Activated CD8-positive, alpha-beta T cell treated with anti-CD3 and anti-CD28 coated beads, Interleukin-2, amount 10 ng/mL, durations not matched to agents 7 days and 5 days (primary cell): ENCODE results near the gene FGFR3. TPM values are rescaled to one million over a fixed set of nuclear protein-coding genes. Genes with fewer than 3 reads are reported as not detected.

Experiments used
- ATAC-seq: fragments of 150-1000 bp; cut with Tn5 transposase; one replicate; pipeline ENCODE4 v1.10.0; 2021; ENCODE audit warnings: moderate library complexity
- CTCF ChIA-PET: fragments of 350-600 bp; sonication (Branson Sonifier 250); formaldehyde crosslinking; loops from one replicate; lab custom pipeline; 2021; ENCODE audit warnings: antibody characterized with exemption; lab: Charles Lee
- POLR2A ChIA-PET: fragments of 350-600 bp; sonication (Branson Sonifier 250); formaldehyde crosslinking; loops from one replicate; lab custom pipeline; 2021; ENCODE audit warnings: antibody characterized with exemption; lab: Charles Lee
- DNase-seq: peaks from one replicate; pipeline ENCODE4 v3.0.0-alpha.2; 2020
- H3K27ac Mint-ChIP-seq: one replicate; pipeline ENCODE4 v1.8.0; 2021; ENCODE audit warnings: mild to moderate bottlenecking, mixed read lengths
- H3K27me3 Mint-ChIP-seq: one replicate; pipeline ENCODE4 v1.8.0; 2021; ENCODE audit warnings: low read depth, mixed read lengths
- H3K36me3 Mint-ChIP-seq: one replicate; pipeline ENCODE4 v1.8.0; 2021; ENCODE audit warnings: low read depth, mixed read lengths
- H3K4me1 Mint-ChIP-seq: one replicate; pipeline ENCODE4 v1.8.0; 2021; ENCODE audit warnings: low read depth, mixed read lengths
- H3K4me3 Mint-ChIP-seq: one replicate; pipeline ENCODE4 v1.8.0; 2021; ENCODE audit warnings: mild to moderate bottlenecking, mixed read lengths
- H3K9me3 Mint-ChIP-seq: one replicate; pipeline ENCODE4 v1.8.0; 2022; ENCODE audit warnings: mixed read lengths; ENCODE audit not compliant: insufficient read depth
- total RNA-seq, 2 experiments: library from RNA; stranded (reverse); gene quantifications; one replicate each; pipeline ENCODE4 v1.2.3, GENCODE V29; 2021

The FGFR3 gene
- total RNA-seq, 2 experiments from 2014 or later: 0.34 to 0.37 TPM

GRCh38 chr4:1819284-1819683, 26.2 kb downstream of the FGFR3 start:
- H3K27me3 Mint-ChIP-seq: no peaks in the 10 kb centered on the region
- peaks cover 40% of the 10 kb centered on the region for H3K36me3 Mint-ChIP-seq
- H3K4me3 Mint-ChIP-seq: no peak overlapping the region
- CTCF ChIA-PET: interaction anchor here (1.0 to 1.7 kb wide), 2 partner anchors 73 to 79 kb away, joined by 3 to 6 read pairs; no protein-coding TSS in a partner anchor
- ATAC-seq (no peak), DNase-seq (no peak)
- H3K4me1 Mint-ChIP-seq: no peaks in the 10 kb centered on the region
- POLR2A ChIA-PET: no interaction called here
- no peak overlapping the region for H3K27ac Mint-ChIP-seq
- no peaks in the 10 kb centered on the region for H3K9me3 Mint-ChIP-seq

GRCh38 chr4:1819816-1820215, 26.7 kb downstream of the FGFR3 start:
- Mint-ChIP-seq H3K9me3 (no peaks in the 10 kb centered on the region), H3K27me3 (no peaks in the 10 kb centered on the region), H3K36me3 (peaks cover 36% of the 10 kb centered on the region), H3K27ac (no peak overlapping the region), H3K4me3 (no peak overlapping the region), H3K4me1 (no peaks in the 10 kb centered on the region)
- DNase-seq (no peak), ATAC-seq (no peak)
- CTCF ChIA-PET: interaction anchor here (0.8 to 1.5 kb wide), 3 partner anchors 9 to 79 kb away, joined by 3 to 4 read pairs (median 3); no protein-coding TSS in a partner anchor
- POLR2A ChIA-PET: no interaction called here

- H3K27me3 Mint-ChIP-seq: no peaks in the 10 kb centered on the region
- ChIA-PET CTCF (no interaction called here), POLR2A (no interaction called here)
- DNase-seq (no peak), ATAC-seq (no peak)
- H3K27ac Mint-ChIP-seq: no peak overlapping the region
- no peaks in the 10 kb centered on the region for H3K9me3 Mint-ChIP-seq
- no peak overlapping the region for H3K4me3 Mint-ChIP-seq
- no peaks in the 10 kb centered on the region for H3K4me1 Mint-ChIP-seq
- peaks cover 29% of the 10 kb centered on the region for H3K36me3 Mint-ChIP-seq
These were observed 28.8 kb downstream of the FGFR3 start for GRCh38 chr4:1821679-1822567.

GRCh38 chr4:1822568-1823544, 29.8 kb downstream of the FGFR3 start:
- POLR2A ChIA-PET: no interaction called here
- peaks cover 25% of the 10 kb centered on the region for H3K36me3 Mint-ChIP-seq
- CTCF ChIA-PET: no interaction called here
- H3K27ac Mint-ChIP-seq: no peak overlapping the region
- H3K9me3 Mint-ChIP-seq: no peaks in the 10 kb centered on the region
- no peak overlapping the region for H3K4me3 Mint-ChIP-seq
- no peak for ATAC-seq
- H3K27me3 Mint-ChIP-seq: no peaks in the 10 kb centered on the region
- no peaks in the 10 kb centered on the region for H3K4me1 Mint-ChIP-seq
- no peak for DNase-seq

DNA sequence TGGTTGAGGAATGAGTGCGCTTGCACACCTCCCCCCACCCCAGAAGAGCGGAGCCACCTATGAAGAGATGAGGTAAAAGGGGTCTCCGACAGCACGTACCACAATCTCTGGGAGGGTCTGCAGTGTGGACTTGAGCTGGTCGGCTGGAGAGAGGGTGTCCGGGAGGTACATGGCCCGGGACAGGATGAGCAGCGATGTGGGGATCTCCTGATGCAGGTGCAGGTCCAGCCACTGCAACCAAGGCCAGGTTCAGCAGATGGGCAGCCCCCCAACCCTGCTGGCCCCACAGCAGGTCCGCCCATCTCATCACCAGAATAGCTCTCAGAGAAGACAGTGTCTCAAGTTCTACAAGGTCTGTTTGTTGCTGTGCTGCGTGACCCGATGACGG, 30.4 kb downstream of the FGFR3 start:
- DNase-seq (no peak), ATAC-seq (no peak)
- no peaks in the 10 kb centered on the region for H3K27me3 Mint-ChIP-seq
- POLR2A ChIA-PET: no interaction called here
- no peaks in the 10 kb centered on the region for H3K4me1 Mint-ChIP-seq
- CTCF ChIA-PET: no interaction called here
- H3K36me3 Mint-ChIP-seq: peaks cover 23% of the 10 kb centered on the region
- no peak overlapping the region for H3K4me3 Mint-ChIP-seq
- H3K27ac Mint-ChIP-seq: no peak overlapping the region
- H3K9me3 Mint-ChIP-seq: no peaks in the 10 kb centered on the region

DNA sequence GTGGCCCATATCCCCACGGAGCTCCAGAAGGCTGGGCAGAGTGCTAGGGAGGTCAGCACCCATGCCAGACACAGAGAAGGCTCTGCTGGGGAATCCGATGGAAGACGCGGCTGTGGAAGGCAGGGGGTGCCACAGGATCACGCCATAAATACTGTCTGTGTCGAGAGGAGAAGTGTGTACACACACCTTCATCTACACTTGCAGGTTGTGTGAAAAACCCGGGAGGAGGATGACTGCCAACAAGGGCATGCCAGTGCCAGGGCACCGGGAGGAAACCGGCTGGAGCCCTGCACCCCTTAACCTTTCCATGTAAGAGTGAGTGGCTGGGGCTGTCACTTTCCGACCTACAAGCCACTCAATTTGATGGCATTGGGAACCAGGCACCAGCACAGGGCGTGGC, 31.7 kb downstream of the FGFR3 start:
- no peaks in the 10 kb centered on the region for H3K4me1 Mint-ChIP-seq
- no peak for ATAC-seq
- ChIA-PET CTCF (no interaction called here), POLR2A (no interaction called here)
- no peak overlapping the region for H3K27ac Mint-ChIP-seq
- no peaks in the 10 kb centered on the region for H3K9me3 Mint-ChIP-seq
- no peaks in the 10 kb centered on the region for H3K27me3 Mint-ChIP-seq
- H3K4me3 Mint-ChIP-seq: no peak overlapping the region
- H3K36me3 Mint-ChIP-seq: peaks cover 21% of the 10 kb centered on the region
- DNase-seq: no peak

GRCh38 chr4:1825326-1825725, 32.2 kb downstream of the FGFR3 start:
- CTCF ChIA-PET: no interaction called here
- Mint-ChIP-seq H3K4me1 (peaks cover 3% of the 10 kb centered on the region), H3K27me3 (no peaks in the 10 kb centered on the region), H3K4me3 (no peak overlapping the region), H3K36me3 (peaks cover 20% of the 10 kb centered on the region), H3K27ac (no peak overlapping the region), H3K9me3 (no peaks in the 10 kb centered on the region)
- POLR2A ChIA-PET: no interaction called here
- DNase-seq (no peak), ATAC-seq (no peak)

GRCh38 chr4:1826531-1827350, 33.6 kb downstream of the FGFR3 start:
- ChIA-PET POLR2A (no interaction called here), CTCF (no interaction called here)
- peaks cover 10% of the 10 kb centered on the region for H3K4me1 Mint-ChIP-seq
- peaks cover 27% of the 10 kb centered on the region for H3K36me3 Mint-ChIP-seq
- DNase-seq (no peak), ATAC-seq (no peak)
- no peaks in the 10 kb centered on the region for H3K9me3 Mint-ChIP-seq
- H3K27me3 Mint-ChIP-seq: no peaks in the 10 kb centered on the region
- no peak overlapping the region for H3K27ac Mint-ChIP-seq
- H3K4me3 Mint-ChIP-seq: no peak overlapping the region

DNA sequence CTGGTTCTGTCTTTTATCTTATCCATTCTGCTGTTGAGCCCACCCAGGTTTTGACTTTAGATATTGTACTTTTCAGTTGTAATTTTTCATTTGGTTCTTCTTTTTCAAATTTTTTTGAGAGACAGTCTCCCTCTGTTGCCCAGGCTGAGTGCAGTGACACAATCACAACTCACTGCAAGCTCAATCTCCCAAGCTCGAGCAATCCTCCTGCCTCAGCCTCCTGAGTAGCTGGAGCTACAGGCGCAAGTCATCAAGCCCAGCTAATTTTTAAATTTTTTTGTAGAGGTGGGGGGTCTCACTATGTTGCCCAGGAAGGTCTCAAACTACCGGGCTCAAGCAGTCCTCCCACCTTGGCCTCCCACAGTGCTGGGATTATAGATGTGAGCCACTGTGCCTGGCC, 37.1 kb downstream of the FGFR3 start:
- Mint-ChIP-seq H3K9me3 (no peaks in the 10 kb centered on the region), H3K36me3 (peaks cover 34% of the 10 kb centered on the region), H3K4me3 (no peak overlapping the region), H3K27ac (peak overlapping the region; percentile 48), H3K4me1 (peaks cover 17% of the 10 kb centered on the region), H3K27me3 (no peaks in the 10 kb centered on the region)
- CTCF ChIA-PET: interaction anchor here (1.0 to 1.5 kb wide), 2 partner anchors 69 to 137 kb away, joined by 3 read pairs; no protein-coding TSS in a partner anchor
- DNase-seq (no peak), ATAC-seq (no peak)
- POLR2A ChIA-PET: interaction anchor here (0.8 to 1.4 kb wide), 2 partner anchors 17 to 110 kb away, joined by 3 to 5 read pairs; partner anchors contain the start of gene TMEM129

DNA sequence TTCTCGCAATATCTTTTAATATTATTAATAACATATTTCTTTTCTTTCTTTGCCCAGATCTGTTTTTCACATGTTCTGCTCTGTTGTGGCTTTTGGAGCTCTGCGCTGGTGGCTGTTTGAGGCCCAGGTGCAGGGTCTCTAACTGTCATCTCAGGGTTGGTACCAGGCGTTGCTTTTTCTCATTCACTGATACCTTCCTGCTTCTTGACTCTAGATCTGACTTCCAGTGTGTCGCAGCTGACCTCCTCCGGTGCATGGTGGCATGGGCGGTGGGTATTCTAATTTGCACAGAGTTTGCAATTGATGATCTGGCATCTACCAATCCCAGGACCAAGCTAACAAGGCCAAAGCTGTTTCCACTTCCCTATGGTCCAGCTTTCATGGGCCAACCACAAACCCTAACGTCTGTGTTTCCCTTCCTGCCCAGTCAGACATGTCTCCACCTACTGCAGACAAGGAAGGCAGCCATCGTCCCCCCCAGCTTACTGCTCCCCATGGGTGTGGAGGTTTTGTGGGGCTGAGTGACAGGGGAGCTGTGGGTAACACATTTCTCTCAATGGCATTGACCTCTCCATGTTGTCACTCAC, 37.6 kb downstream of the FGFR3 start:
- peak overlapping the region; percentile 69 for H3K27ac Mint-ChIP-seq
- POLR2A ChIA-PET: interaction anchor here (0.8 to 1.4 kb wide), 3 partner anchors 18 to 110 kb away, joined by 3 to 5 read pairs (median 3); partner anchors contain the start of genes NSD2 and TMEM129
- H3K9me3 Mint-ChIP-seq: no peaks in the 10 kb centered on the region
- DNase-seq (no peak), ATAC-seq (no peak)
- CTCF ChIA-PET: interaction anchor here (1.0 to 1.5 kb wide), 2 partner anchors 68 to 137 kb away, joined by 3 read pairs; no protein-coding TSS in a partner anchor
- no peaks in the 10 kb centered on the region for H3K27me3 Mint-ChIP-seq
- peaks cover 39% of the 10 kb centered on the region for H3K36me3 Mint-ChIP-seq
- H3K4me3 Mint-ChIP-seq: no peak overlapping the region
- peaks cover 17% of the 10 kb centered on the region for H3K4me1 Mint-ChIP-seq
